IMR-90 (cell line): Measurements from ENCODE around the gene CRYBB2. TPM values are rescaled to one million over a fixed set of nuclear protein-coding genes. Genes with fewer than 3 reads are reported as not detected.

Experiments used
- ATAC-seq: fragments of 200-7000 bp; cut with Tn5 transposase; 2 replicates; pipeline ENCODE4 v1.9.1; 2020; ENCODE audit warnings: low read depth, mild to moderate bottlenecking, moderate library complexity
- BruUV-seq: library from RNA; stranded (reverse); fragments of 400-500 nt; replicated peaks from 2 replicates; lab custom pipeline; 2021; lab: Mats Ljungman, UMichigan
- CTCF ChIA-PET: fragments of 300-600 bp; formaldehyde crosslinking; extraction: SDS; loops from one replicate; lab custom pipeline; 2021; ENCODE audit warnings: antibody characterized with exemption; lab: Yijun Ruan, JAX
- POLR2A ChIA-PET: fragments of 300-600 bp; sonication (Branson Sonifier 250); formaldehyde crosslinking; loops from one replicate; lab custom pipeline; 2022; ENCODE audit warnings: antibody characterized with exemption; ENCODE audit not compliant: unreplicated experiment; lab: Charles Lee
- DNase-seq: peaks from one replicate; pipeline ENCODE4 v3.0.0; 2013
- H2AFZ ChIP-seq: replicated peaks from 2 replicates; pipeline ENCODE3; 2013; ENCODE audit warnings: low read length, mild to moderate bottlenecking; ENCODE audit not compliant: poor library complexity
- H2AK5ac ChIP-seq: 2 replicates; pipeline ENCODE4 v1.6.1; 2013; ENCODE audit warnings: low read depth, low read length, inconsistent platforms
- H2AK9ac ChIP-seq: replicated peaks from 2 replicates; pipeline ENCODE3; 2013; ENCODE audit warnings: mild to moderate bottlenecking, low read depth, low read length, moderate library complexity; ENCODE audit not compliant: poor library complexity
- H2BK120ac ChIP-seq: 2 replicates; pipeline ENCODE4 v1.6.1; 2013; ENCODE audit warnings: low read depth, low read length, inconsistent platforms
- H2BK15ac ChIP-seq: 3 replicates; pipeline ENCODE4 v1.6.1; 2013; ENCODE audit warnings: low read depth, low read length, inconsistent platforms
- H2BK20ac ChIP-seq: 2 replicates; pipeline ENCODE4 v1.6.1; 2013; ENCODE audit warnings: low read depth, mild to moderate bottlenecking, inconsistent platforms, low read length, moderate library complexity
- H2BK5ac ChIP-seq: 2 replicates; pipeline ENCODE4 v1.6.1; 2013; ENCODE audit warnings: mild to moderate bottlenecking, low read depth, low read length, inconsistent platforms; ENCODE audit not compliant: poor library complexity, severe bottlenecking
- H3K14ac ChIP-seq: replicated peaks from 2 replicates; pipeline ENCODE4 v1.6.1; 2013; ENCODE audit warnings: low read depth, low read length, inconsistent platforms
- H3K18ac ChIP-seq: 2 replicates; pipeline ENCODE4 v1.6.1; 2013; ENCODE audit warnings: low read depth, low read length, control low read depth
- H3K23ac ChIP-seq: 2 replicates; pipeline ENCODE4 v1.6.1; 2013; ENCODE audit warnings: low read depth, low read length, inconsistent platforms
- H3K27ac ChIP-seq: 2 replicates; pipeline ENCODE4 v1.5.1; 2013; ENCODE audit warnings: mild to moderate bottlenecking, control low read depth, low read length; ENCODE audit not compliant: insufficient read depth
- H3K27me3 ChIP-seq: 2 replicates; pipeline ENCODE4 v1.6.1; 2013; ENCODE audit warnings: low read length; ENCODE audit not compliant: control insufficient read depth, insufficient read depth
- H3K36me3 ChIP-seq: 2 replicates; pipeline ENCODE4 v1.6.1; 2013; ENCODE audit warnings: low read length, mixed read lengths; ENCODE audit not compliant: control insufficient read depth, insufficient read depth
- H3K4ac ChIP-seq: 2 replicates; pipeline ENCODE4 v1.6.1; 2013; ENCODE audit warnings: low read depth, low read length, inconsistent platforms
- H3K4me1 ChIP-seq: 2 replicates; pipeline ENCODE4 v1.6.1; 2013; ENCODE audit warnings: low read length, mixed read lengths; ENCODE audit not compliant: control insufficient read depth, insufficient read depth
- H3K4me2 ChIP-seq: 2 replicates; pipeline ENCODE4 v1.6.1; 2013; ENCODE audit warnings: low read depth, mild to moderate bottlenecking, control low read depth, low read length, moderate library complexity
- H3K4me3 ChIP-seq: 2 replicates; pipeline ENCODE4 v1.5.1; 2013; ENCODE audit warnings: low read depth, mild to moderate bottlenecking, control low read depth, low read length, moderate library complexity; ENCODE audit not compliant: insufficient read depth
- H3K56ac ChIP-seq: 2 replicates; pipeline ENCODE4 v1.6.1; 2013; ENCODE audit warnings: low read length, inconsistent platforms; ENCODE audit not compliant: insufficient read depth; ENCODE audit errors: extremely low read depth
- H3K79me1 ChIP-seq, 2 experiments: 2 replicates each; pipeline ENCODE4 v1.6.1; 2013; ENCODE audit warnings: low read length in 2 of 2, inconsistent platforms in 1 of 2, low read depth in 1 of 2
- H3K9ac ChIP-seq: 2 replicates; pipeline ENCODE4 v1.6.1; 2013; ENCODE audit warnings: low read depth, low read length, control low read depth
- H3K9me1 ChIP-seq: 2 replicates; pipeline ENCODE4 v1.6.1; 2013; ENCODE audit warnings: low read length, inconsistent platforms; ENCODE audit not compliant: insufficient read depth
- H3K9me3 ChIP-seq: 2 replicates; pipeline ENCODE4 v1.6.1; 2013; ENCODE audit warnings: low read length; ENCODE audit not compliant: control insufficient read depth, insufficient read depth
- H4K20me1 ChIP-seq: 2 replicates; pipeline ENCODE4 v1.6.1; 2013; ENCODE audit warnings: low read length, inconsistent platforms; ENCODE audit not compliant: insufficient read depth
- H4K5ac ChIP-seq: 2 replicates; pipeline ENCODE4 v1.6.1; 2013; ENCODE audit warnings: mild to moderate bottlenecking, low read depth, low read length, control low read depth
- H4K8ac ChIP-seq, 2 experiments: 2 replicates each; pipeline ENCODE4 v1.6.1; 2013; ENCODE audit warnings: low read depth in 2 of 2, low read length in 2 of 2, control low read depth in 1 of 2, inconsistent platforms in 1 of 2
- H4K91ac ChIP-seq: 2 replicates; pipeline ENCODE4 v1.6.1; 2013; ENCODE audit warnings: low read depth, low read length, inconsistent platforms; ENCODE audit not compliant: insufficient read depth
- POLR2A ChIP-seq: IDR thresholded peaks from 2 replicates; pipeline ENCODE4 v1.6.1; 2012; ENCODE audit warnings: mild to moderate bottlenecking, low read depth, low read length
- WGBS, 2 experiments: methylation state at CpG; one replicate each; pipeline versions ENCODE4 v1.1.5 to v1.1.7; 2013; ENCODE audit warnings: missing lambda C conversion rate in 2 of 2; ENCODE audit not compliant: insufficient read length in 1 of 2; ENCODE audit errors: extremely low coverage in 2 of 2; 5-methylcytosine and 5-hydroxymethylcytosine counted together
- dilution Hi-C: fragments of 300-500 bp; cut with HindIII; formaldehyde crosslinking; loops from one replicate; pipeline ENCODE4 v1.14.3; 2018; ENCODE audit warnings: low sequenced_read_pairs; ENCODE audit not compliant: unreplicated experiment
- in situ Hi-C: fragments of 300-500 bp; cut with MboI; formaldehyde crosslinking; loops from 3 replicates; pipeline ENCODE4 v1.14.3; 2019; ENCODE audit warnings: low sequenced_read_pairs, inconsistent platforms, mixed read lengths
- intact Hi-C: fragments of 100-400 bp; cut with micrococcal nuclease; formaldehyde crosslinking; loops from 2 replicates; pipeline ENCODE4 v1.10.0; 2022
- polyA plus RNA-seq, 3 experiments: library from polyadenylated mRNA; depleted of rRNA; stranded (reverse); fragments of >200 nt; gene quantifications; 2 replicates each; pipeline ENCODE4 v1.2.3, GENCODE V29; 2012; ENCODE audit warnings: low replicate concordance in 1 of 3
- total RNA-seq: library from RNA; depleted of rRNA; stranded (reverse); fragments of >200 nt; gene quantifications from 2 replicates; pipeline ENCODE4 v1.2.3, GENCODE V29; 2012

CRYBB2 gene
- total and polyA plus RNA-seq, 2 of the 4 experiments (the other 2 are of a cell fraction), result not detected

GRCh38 chr22:25221790-25222189 is 2.4 kb downstream of the CRYBB2 start:
- no peaks in the 10 kb centered on the region for H3K36me3 ChIP-seq
- no peak overlapping the region for H2AK5ac ChIP-seq
- no peak overlapping the region for H2AK9ac ChIP-seq
- H3K4me1 ChIP-seq, result no peaks in the 10 kb centered on the region
- no peak overlapping the region for H2BK20ac ChIP-seq
- H3K9me1 ChIP-seq, result no peaks in the 10 kb centered on the region
- no peak overlapping the region for H3K4me3 ChIP-seq
- no TSS peak for BruUV-seq
- no peak overlapping the region for H3K4me2 ChIP-seq
- no peaks in the 10 kb centered on the region; the same call in 1 of the 2 replicates for H3K27me3 ChIP-seq
- no peaks in the 10 kb centered on the region for H4K20me1 ChIP-seq
- no peak overlapping the region for H4K8ac ChIP-seq
- CTCF ChIA-PET, result no interaction called here
- no peak overlapping the region for H3K18ac ChIP-seq
- dilution Hi-C loops (no loop called here), in situ Hi-C loops (no loop called here), intact Hi-C loops (no loop called here)
- no peak overlapping the region for H4K5ac ChIP-seq
- H3K79me1 ChIP-seq, result no peaks in the 10 kb centered on the region
- no peak overlapping the region for H2AFZ ChIP-seq
- no peak for ATAC-seq
- H3K14ac ChIP-seq, result no peak overlapping the region
- no peak for TF ChIP-seq POLR2A
- H3K27ac ChIP-seq, result no peak overlapping the region
- H3K9me3 ChIP-seq, result no peaks in the 10 kb centered on the region
- no peak overlapping the region for H3K4ac ChIP-seq
- no peak overlapping the region for H4K91ac ChIP-seq
- H3K9ac ChIP-seq, result no peak overlapping the region
- H3K56ac ChIP-seq, result no peak overlapping the region
- no peak overlapping the region for H3K23ac ChIP-seq
- no peak overlapping the region for H2BK15ac ChIP-seq
- no peak overlapping the region for H2BK5ac ChIP-seq
- POLR2A ChIA-PET, result no interaction called here
- no peak overlapping the region for H2BK120ac ChIP-seq
- DNase-seq, result no peak
- WGBS, 2 experiments, result no CpG with 5 or more reads among the region's 8 CpGs
